GM12891 (cell line): ENCODE results near the gene SPAG16.

ENCODE experiments used
- PAX5 ChIP-seq: IDR thresholded peaks from 2 replicates; pipeline ENCODE4 v1.6.1; 2011; ENCODE audit warnings: low read length, moderate library complexity, mild to moderate bottlenecking; ENCODE audit not compliant: insufficient read depth, severe bottlenecking
- POLR2A ChIP-seq: IDR thresholded peaks from 2 replicates; pipeline ENCODE4 v1.6.1; 2011; ENCODE audit warnings: low read depth, low read length, control low read depth
- POLR2AphosphoS5 ChIP-seq: IDR thresholded peaks from 2 replicates; pipeline ENCODE4 v1.6.1; 2011; ENCODE audit warnings: low read depth, low read length, control low read depth
- SPI1 ChIP-seq: IDR thresholded peaks from 2 replicates; pipeline ENCODE4 v1.6.1; 2011; ENCODE audit warnings: low read depth, low read length, control low read depth
- TAF1 ChIP-seq: IDR thresholded peaks from 2 replicates; pipeline ENCODE4 v1.6.1; 2011; ENCODE audit warnings: low read depth, low read length, control low read depth

DNA sequence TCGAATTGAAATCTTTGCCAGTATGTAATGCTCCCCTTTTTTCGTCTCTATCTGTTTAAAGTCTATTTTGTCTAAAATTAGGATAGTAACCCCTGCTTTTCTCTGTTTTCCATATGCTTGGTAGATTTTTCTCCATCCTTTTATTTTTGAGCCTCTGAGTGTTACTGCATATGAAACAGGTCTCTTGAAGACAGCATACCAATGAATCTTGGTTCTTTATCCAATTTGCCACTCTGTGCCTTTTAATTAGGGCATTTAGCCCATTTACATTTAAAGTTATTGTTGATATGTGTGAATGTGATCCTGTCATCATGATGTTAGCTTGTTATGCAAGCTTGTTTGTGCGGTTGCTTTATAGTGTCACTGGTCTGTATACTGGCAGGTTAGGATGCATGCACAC, 635.8 kb downstream of the SPAG16 start:
- no peak for TF ChIP-seq POLR2A
- no peak for TF ChIP-seq POLR2AphosphoS5
- TF ChIP-seq PAX5 = no peak
- no peak for TF ChIP-seq TAF1
- no peak for TF ChIP-seq SPI1
